HG02938 (cell line): ENCODE data around the gene UTP25.
A peak's percentile ranks its signal among the peaks of the same experiment; 100 is the strongest.
"Not testable (repeated sequence)": the region's sequence is repeated elsewhere in the genome, so short reads cannot be mapped to it uniquely, and the experiment has no call there.

Experiments used
- ATAC-seq: cut with Tn5 transposase; IDR thresholded peaks from one replicate; pipeline ENCODE4 v1.9.1; 2021; ENCODE audit warnings: mild to moderate bottlenecking, moderate library complexity; ENCODE audit not compliant: unreplicated experiment

The UTP25 gene

GRCh38 chr1:209870151-209870831 is 42.5 kb downstream of the UTP25 start:
- no peak for ATAC-seq

- no peak for ATAC-seq
Measured at GRCh38 chr1:209871006-209871405, 43.2 kb downstream of the UTP25 start.

- no peak for ATAC-seq
Measured at GRCh38 chr1:209871430-209871829, 43.7 kb downstream of the UTP25 start.

GRCh38 chr1:209873067-209873799 is 45.5 kb downstream of the UTP25 start:
- ATAC-seq = no peak

- ATAC-seq = no peak
Measured at GRCh38 chr1:209875515-209875914, 47.7 kb downstream of the UTP25 start.

GRCh38 chr1:209876078-209876800 is 48.5 kb downstream of the UTP25 start:
- no peak for ATAC-seq

GRCh38 chr1:209877087-209877764 is 49.5 kb downstream of the UTP25 start:
- ATAC-seq = no peak

- no peak for ATAC-seq
Measured at GRCh38 chr1:209878964-209879363, 51.2 kb downstream of the UTP25 start.

GRCh38 chr1:209879539-209879938 is 51.8 kb downstream of the UTP25 start:
- no peak for ATAC-seq

- ATAC-seq = no peak
Measured at GRCh38 chr1:209880031-209880430, 52.3 kb downstream of the UTP25 start.

- no peak for ATAC-seq
Measured at GRCh38 chr1:209881619-209882018, 53.8 kb downstream of the UTP25 start.

GRCh38 chr1:209882286-209882685 is 54.5 kb downstream of the UTP25 start:
- ATAC-seq = no peak

GRCh38 chr1:209882942-209883340 is 55.2 kb downstream of the UTP25 start:
- ATAC-seq = no peak

- no peak for ATAC-seq
Measured at GRCh38 chr1:209883341-209883971, 55.7 kb downstream of the UTP25 start.

GRCh38 chr1:209884249-209884648 is 56.5 kb downstream of the UTP25 start:
- no peak for ATAC-seq

- peak; percentile 93 for ATAC-seq
Measured at GRCh38 chr1:209884665-209885117, 56.9 kb downstream of the UTP25 start.

- no peak for ATAC-seq
Measured at GRCh38 chr1:209885403-209886218, 57.8 kb downstream of the UTP25 start.

- no peak for ATAC-seq
Measured at GRCh38 chr1:209886219-209886536, 58.4 kb downstream of the UTP25 start.

- not testable (repeated sequence) for ATAC-seq
Measured at GRCh38 chr1:209888291-209889076, 60.7 kb downstream of the UTP25 start.
